ENCODE results near the gene MON2. TPM values are rescaled to one million over a fixed set of nuclear protein-coding genes. Genes with fewer than 3 reads are reported as not detected.
A peak's percentile ranks its signal among the peaks of the same experiment; 100 is the strongest.
"Not testable (repeated sequence)": the region's sequence is repeated elsewhere in the genome, so short reads cannot be mapped to it uniquely, and the experiment has no call there.

MON2 gene
- total and polyA plus RNA-seq, 3 experiments from 2014 or later = 15.8 to 29.7 (median 27.9) TPM

- ChIA-PET POLR2A (no interaction called here), CTCF (interaction anchor here (1.0 kb wide), 1 partner anchor 275 kb away, joined by 3 read pairs; no protein-coding TSS in a partner anchor)
- no peak overlapping the region for H3K4me3 ChIP-seq (ENCODE audit: low read length)
- H3K27ac Mint-ChIP-seq = peak overlapping the region in 1 of 8 donors; percentile 25
- H3K4me3 Mint-ChIP-seq = no peak overlapping the region
- no peaks in the 10 kb centered on the region for H3K4me1 Mint-ChIP-seq
- H3K9me3 Mint-ChIP-seq = no peaks in the 10 kb centered on the region
- H3K27me3 Mint-ChIP-seq = no peaks in the 10 kb centered on the region
- no peaks in the 10 kb centered on the region for H3K9me3 ChIP-seq (ENCODE audit: low read length)
- H3K36me3 ChIP-seq (ENCODE audit: insufficient read depth, low read length) = peaks cover 10% of the 10 kb centered on the region
- H3K27me3 ChIP-seq (ENCODE audit: insufficient read depth, low read length, poor library complexity, severe bottlenecking) = no peaks in the 10 kb centered on the region
- no peaks in the 10 kb centered on the region for H3K4me1 ChIP-seq (ENCODE audit: insufficient read depth, low read length)
- no peak for DNase-seq
- no peak overlapping the region for H3K27ac ChIP-seq (ENCODE audit: low read depth, low read length)
- peaks cover 5 to 65% (median 16%) of the 10 kb centered on the region in 3 donors for H3K36me3 Mint-ChIP-seq
These were observed 70.9 kb downstream of the MON2 start for GRCh38 chr12:62537551-62537950.

GRCh38 chr12:62540354-62540753, 73.7 kb downstream of the MON2 start:
- no peak overlapping the region for H3K27ac ChIP-seq (ENCODE audit: low read depth, low read length)
- H3K27me3 ChIP-seq (ENCODE audit: insufficient read depth, low read length, poor library complexity, severe bottlenecking) = no peaks in the 10 kb centered on the region
- no peak overlapping the region for H3K4me3 Mint-ChIP-seq
- H3K4me1 Mint-ChIP-seq = no peaks in the 10 kb centered on the region
- no peak overlapping the region for H3K4me3 ChIP-seq (ENCODE audit: low read length)
- H3K9me3 ChIP-seq (ENCODE audit: low read length) = no peaks in the 10 kb centered on the region
- no peaks in the 10 kb centered on the region for H3K4me1 ChIP-seq (ENCODE audit: insufficient read depth, low read length)
- DNase-seq = no peak
- ChIA-PET POLR2A (no interaction called here), CTCF (no interaction called here)
- peaks cover 3% of the 10 kb centered on the region for H3K36me3 ChIP-seq (ENCODE audit: insufficient read depth, low read length)
- no peaks in the 10 kb centered on the region for H3K9me3 Mint-ChIP-seq
- H3K27ac Mint-ChIP-seq = peak overlapping the region in 1 of 8 donors; percentile 2
- H3K27me3 Mint-ChIP-seq = no peaks in the 10 kb centered on the region
- H3K36me3 Mint-ChIP-seq = peaks cover 0 to 68% (median 12%) of the 10 kb centered on the region in 3 donors

- H3K4me1 ChIP-seq (ENCODE audit: insufficient read depth, low read length) = no peaks in the 10 kb centered on the region
- Mint-ChIP-seq H3K9me3 (no peaks in the 10 kb centered on the region), H3K4me3 (no peak overlapping the region), H3K4me1 (no peaks in the 10 kb centered on the region), H3K36me3 (peaks cover 0 to 70% (median 16%) of the 10 kb centered on the region in 3 donors), H3K27ac (no peak overlapping the region), H3K27me3 (no peaks in the 10 kb centered on the region)
- ChIA-PET CTCF (interaction anchor here (1.6 kb wide), 1 partner anchor 256 kb away, joined by 3 read pairs; no protein-coding TSS in a partner anchor), POLR2A (no interaction called here)
- H3K9me3 ChIP-seq (ENCODE audit: low read length) = no peaks in the 10 kb centered on the region
- no peak overlapping the region for H3K4me3 ChIP-seq (ENCODE audit: low read length)
- H3K27ac ChIP-seq (ENCODE audit: low read depth, low read length) = no peak overlapping the region
- no peak for DNase-seq
- H3K36me3 ChIP-seq (ENCODE audit: insufficient read depth, low read length) = peaks cover 4% of the 10 kb centered on the region
- H3K27me3 ChIP-seq (ENCODE audit: insufficient read depth, low read length, poor library complexity, severe bottlenecking) = no peaks in the 10 kb centered on the region
These were observed 76.2 kb downstream of the MON2 start for GRCh38 chr12:62542814-62543213.

- no peak for DNase-seq
- H3K9me3 Mint-ChIP-seq = no peaks in the 10 kb centered on the region
- Histone ChIP-seq H3K4me1 (ENCODE audit: insufficient read depth, low read length) (no peaks in the 10 kb centered on the region), H3K4me3 (ENCODE audit: low read length) (no peak overlapping the region), H3K36me3 (ENCODE audit: insufficient read depth, low read length) (peaks cover 4% of the 10 kb centered on the region), H3K27me3 (ENCODE audit: insufficient read depth, low read length, poor library complexity, severe bottlenecking) (no peaks in the 10 kb centered on the region), H3K9me3 (ENCODE audit: low read length) (no peaks in the 10 kb centered on the region), H3K27ac (ENCODE audit: low read depth, low read length) (no peak overlapping the region)
- POLR2A ChIA-PET = no interaction called here
- no peaks in the 10 kb centered on the region for H3K4me1 Mint-ChIP-seq
- H3K4me3 Mint-ChIP-seq = no peak overlapping the region
- no peaks in the 10 kb centered on the region for H3K27me3 Mint-ChIP-seq
- CTCF ChIA-PET = interaction anchor here (1.6 kb wide), 1 partner anchor 256 kb away, joined by 3 read pairs; no protein-coding TSS in a partner anchor
- peak overlapping the region in 1 of 8 donors; percentile 47 for H3K27ac Mint-ChIP-seq
- peaks cover 0 to 71% (median 21%) of the 10 kb centered on the region in 3 donors for H3K36me3 Mint-ChIP-seq
These were observed 76.7 kb downstream of the MON2 start for GRCh38 chr12:62543324-62543723.

- POLR2A ChIA-PET = no interaction called here
- CTCF ChIA-PET = no interaction called here
- Mint-ChIP-seq H3K36me3 (peaks cover 0 to 70% (median 21%) of the 10 kb centered on the region in 3 donors), H3K27ac (peak overlapping the region in 1 of 8 donors; percentile 47), H3K27me3 (no peaks in the 10 kb centered on the region), H3K4me3 (no peak overlapping the region), H3K9me3 (no peaks in the 10 kb centered on the region), H3K4me1 (no peaks in the 10 kb centered on the region)
- Histone ChIP-seq H3K36me3 (ENCODE audit: insufficient read depth, low read length) (peaks cover 4% of the 10 kb centered on the region), H3K4me3 (ENCODE audit: low read length) (no peak overlapping the region), H3K27me3 (ENCODE audit: insufficient read depth, low read length, poor library complexity, severe bottlenecking) (no peaks in the 10 kb centered on the region), H3K27ac (ENCODE audit: low read depth, low read length) (no peak overlapping the region), H3K4me1 (ENCODE audit: insufficient read depth, low read length) (no peaks in the 10 kb centered on the region), H3K9me3 (ENCODE audit: low read length) (no peaks in the 10 kb centered on the region)
- DNase-seq = no peak
These were observed 77.1 kb downstream of the MON2 start for GRCh38 chr12:62543741-62544140.

GRCh38 chr12:62552906-62553556, 86.4 kb downstream of the MON2 start:
- Histone ChIP-seq H3K27me3 (ENCODE audit: insufficient read depth, low read length, poor library complexity, severe bottlenecking) (no peaks in the 10 kb centered on the region), H3K9me3 (ENCODE audit: low read length) (no peaks in the 10 kb centered on the region), H3K36me3 (ENCODE audit: insufficient read depth, low read length) (peaks cover 10% of the 10 kb centered on the region), H3K4me1 (ENCODE audit: insufficient read depth, low read length) (no peaks in the 10 kb centered on the region), H3K27ac (ENCODE audit: low read depth, low read length) (no peak overlapping the region), H3K4me3 (ENCODE audit: low read length) (no peak overlapping the region)
- Mint-ChIP-seq H3K4me3 (no peak overlapping the region), H3K36me3 (peaks cover 10 to 61% (median 26%) of the 10 kb centered on the region in 3 donors), H3K9me3 (no peaks in the 10 kb centered on the region), H3K27me3 (no peaks in the 10 kb centered on the region), H3K4me1 (peaks cover 0 to 2% (median 0%) of the 10 kb centered on the region in 3 donors), H3K27ac (peak overlapping the region in 1 of 8 donors; percentile 35)
- POLR2A ChIA-PET = no interaction called here
- CTCF ChIA-PET = no interaction called here
- DNase-seq = no peak

GRCh38 chr12:62559366-62559765, 92.7 kb downstream of the MON2 start:
- H3K27me3 Mint-ChIP-seq; CTCF ChIA-PET; H3K27me3 ChIP-seq (ENCODE audit: insufficient read depth, low read length, poor library complexity, severe bottlenecking); H3K4me1 ChIP-seq (ENCODE audit: insufficient read depth, low read length); H3K4me3 Mint-ChIP-seq; H3K9me3 ChIP-seq (ENCODE audit: low read length); H3K36me3 ChIP-seq (ENCODE audit: insufficient read depth, low read length); H3K27ac ChIP-seq (ENCODE audit: low read depth, low read length); H3K4me1 Mint-ChIP-seq; DNase-seq; H3K4me3 ChIP-seq (ENCODE audit: low read length); H3K9me3 Mint-ChIP-seq: not testable (repeated sequence)
- H3K36me3 Mint-ChIP-seq = peaks cover 5 to 62% (median 15%) of the 10 kb centered on the region in 3 donors
- H3K27ac Mint-ChIP-seq = peak overlapping the region in 1 of 8 donors; percentile 91
- POLR2A ChIA-PET = interaction anchor here (0.7 kb wide), 1 partner anchor 1878 kb away, joined by 5 read pairs; no protein-coding TSS in a partner anchor

- POLR2A ChIA-PET = no interaction called here
- H3K4me3 Mint-ChIP-seq = no peak overlapping the region
- Histone ChIP-seq H3K4me3 (ENCODE audit: low read length) (no peak overlapping the region), H3K27me3 (ENCODE audit: insufficient read depth, low read length, poor library complexity, severe bottlenecking) (no peaks in the 10 kb centered on the region), H3K27ac (ENCODE audit: low read depth, low read length) (no peak overlapping the region), H3K9me3 (ENCODE audit: low read length) (no peaks in the 10 kb centered on the region), H3K36me3 (ENCODE audit: insufficient read depth, low read length) (peaks cover 12% of the 10 kb centered on the region), H3K4me1 (ENCODE audit: insufficient read depth, low read length) (no peaks in the 10 kb centered on the region)
- no peak overlapping the region for H3K27ac Mint-ChIP-seq
- H3K27me3 Mint-ChIP-seq = no peaks in the 10 kb centered on the region
- H3K4me1 Mint-ChIP-seq = no peaks in the 10 kb centered on the region
- CTCF ChIA-PET = interaction anchor here (1.7 kb wide), 1 partner anchor 235 kb away, joined by 4 read pairs; no protein-coding TSS in a partner anchor
- no peak for DNase-seq
- peaks cover 9 to 64% (median 15%) of the 10 kb centered on the region in 3 donors for H3K36me3 Mint-ChIP-seq
- no peaks in the 10 kb centered on the region for H3K9me3 Mint-ChIP-seq
These were observed 96.2 kb downstream of the MON2 start for GRCh38 chr12:62562846-62563245.
